GM21447 (cell line): ENCODE measurements around the gene AMER2.
"Not testable (repeated sequence)": the region's sequence is repeated elsewhere in the genome, so short reads cannot be mapped to it uniquely, and the experiment has no call there.

Experiments
- ATAC-seq: cut with Tn5 transposase; IDR thresholded peaks from one replicate; pipeline ENCODE4 v1.9.1; 2021; ENCODE audit not compliant: unreplicated experiment

AMER2 gene

GRCh38 chr13:25186187-25186586, 14.1 kb upstream of the AMER2 start:
- no peak for ATAC-seq

GRCh38 chr13:25181597-25181996, 9.5 kb upstream of the AMER2 start:
- peak; percentile 40 for ATAC-seq

GRCh38 chr13:25180775-25181537, 8.9 kb upstream of the AMER2 start:
- ATAC-seq = peak; percentile 72

DNA sequence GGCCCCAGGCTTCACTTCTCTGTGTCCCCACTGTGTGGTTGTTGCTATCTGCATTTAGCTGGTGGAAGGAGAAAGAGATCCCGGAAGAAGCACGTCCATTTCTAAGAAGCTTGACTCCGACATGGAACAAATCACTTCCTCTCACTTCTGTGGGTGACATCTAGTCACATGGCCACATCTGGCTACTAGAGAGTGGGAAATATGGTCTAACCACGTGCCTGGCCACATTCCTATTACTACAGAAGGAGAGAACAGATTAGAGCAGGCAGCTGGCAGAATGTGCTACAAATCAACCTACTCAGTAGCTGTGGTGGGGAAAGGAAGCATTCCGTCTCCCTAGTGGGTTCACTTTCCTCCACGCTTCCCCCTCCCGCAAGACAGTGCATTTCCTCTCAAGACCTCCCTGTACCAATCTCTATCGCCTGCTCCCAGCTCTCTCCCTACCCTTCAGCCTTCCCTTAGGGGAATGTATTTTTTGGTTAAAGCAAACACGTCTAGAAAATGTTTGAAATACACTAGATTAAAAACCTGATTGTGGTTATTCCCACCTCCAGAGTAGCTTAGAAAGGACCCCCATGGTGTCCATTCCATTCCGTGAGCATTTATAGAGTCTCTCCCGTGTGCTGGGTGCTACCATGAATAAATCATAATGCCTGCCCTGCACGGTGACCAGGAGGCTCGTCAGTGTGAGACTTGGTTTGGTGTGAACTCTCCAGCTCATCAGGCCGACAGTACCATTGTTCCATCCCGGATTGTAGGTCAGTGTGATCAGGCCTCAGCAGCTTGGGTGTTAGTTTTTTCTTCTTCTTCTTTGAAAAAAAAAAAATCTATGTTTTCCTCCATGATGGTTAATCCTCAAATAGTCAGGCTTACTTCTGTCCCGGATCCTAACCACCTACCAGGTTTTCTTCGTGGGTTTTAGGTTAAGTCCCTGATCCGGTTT, 8.0 kb upstream of the AMER2 start:
- ATAC-seq = no peak

DNA sequence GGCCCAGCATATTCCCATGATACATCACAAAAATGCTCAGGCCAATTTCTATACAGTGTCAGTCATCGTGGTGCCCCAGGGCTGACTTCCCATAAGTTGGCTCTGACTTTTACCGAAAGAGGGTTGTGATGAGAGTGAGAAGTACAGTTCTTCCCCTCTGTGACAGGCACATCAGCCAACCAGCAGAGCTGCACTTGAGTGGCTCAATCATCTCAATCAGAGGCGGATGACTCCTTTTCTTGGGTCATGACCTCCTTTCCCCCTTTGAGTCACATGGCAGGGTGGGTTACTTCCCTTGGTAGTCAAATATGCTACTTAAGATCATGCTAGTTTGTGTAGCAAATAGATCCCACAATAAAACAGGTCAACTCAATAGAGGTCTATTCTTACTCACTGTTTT, 6.9 kb upstream of the AMER2 start:
- no peak for ATAC-seq

- ATAC-seq = no peak
Observed at GRCh38 chr13:25178070-25178469, 6.0 kb upstream of the AMER2 start.

GRCh38 chr13:25177636-25178035, 5.5 kb upstream of the AMER2 start:
- no peak for ATAC-seq

DNA sequence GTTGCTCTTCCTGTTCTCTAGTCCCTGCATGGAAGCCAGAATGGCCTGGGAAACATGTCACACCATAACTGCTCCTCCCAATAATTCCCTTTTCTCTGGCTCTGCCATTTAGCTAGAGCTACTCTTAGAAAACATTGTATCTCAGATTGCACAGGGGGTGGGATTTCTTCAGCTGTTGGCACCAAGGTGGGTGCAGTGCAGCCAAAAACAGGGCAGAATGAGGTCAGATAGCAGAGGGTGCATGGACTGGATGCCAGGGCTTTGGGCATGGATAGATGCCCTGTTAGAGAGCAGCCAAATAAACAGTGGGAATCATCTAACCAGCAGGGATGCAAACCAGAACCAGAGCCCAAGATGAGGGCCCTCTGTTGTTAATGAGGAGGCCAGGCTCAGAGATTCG, 4.9 kb upstream of the AMER2 start:
- no peak for ATAC-seq

GRCh38 chr13:25175431-25175830, 3.3 kb upstream of the AMER2 start:
- ATAC-seq = no peak

- no peak for ATAC-seq
Observed at GRCh38 chr13:25175026-25175425, 2.9 kb upstream of the AMER2 start.

GRCh38 chr13:25174304-25174703, 2.2 kb upstream of the AMER2 start:
- ATAC-seq = no peak

GRCh38 chr13:25172303-25172630, 179 bp upstream of the AMER2 start:
- ATAC-seq = no peak

DNA sequence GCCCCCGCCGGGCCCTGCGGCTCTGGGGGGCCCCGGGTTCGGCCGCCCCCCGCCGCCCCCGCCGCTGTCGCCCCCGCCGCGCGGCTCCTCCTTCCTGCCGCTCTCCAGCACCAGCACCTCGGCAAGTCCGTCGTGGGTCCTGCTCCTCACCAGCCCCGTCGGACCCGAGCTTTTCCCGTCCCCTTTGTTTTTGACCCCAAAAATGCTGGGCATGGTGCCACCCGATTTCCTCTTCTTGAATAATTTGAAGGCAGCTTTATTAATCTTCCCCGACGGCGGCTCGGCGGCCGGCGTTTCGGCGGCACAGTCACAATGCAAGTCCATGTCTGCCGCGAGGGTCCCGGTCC, 945 bp downstream of the AMER2 start:
- no peak for ATAC-seq

GRCh38 chr13:25170554-25171111, 1.5 kb downstream of the AMER2 start:
- no peak for ATAC-seq

DNA sequence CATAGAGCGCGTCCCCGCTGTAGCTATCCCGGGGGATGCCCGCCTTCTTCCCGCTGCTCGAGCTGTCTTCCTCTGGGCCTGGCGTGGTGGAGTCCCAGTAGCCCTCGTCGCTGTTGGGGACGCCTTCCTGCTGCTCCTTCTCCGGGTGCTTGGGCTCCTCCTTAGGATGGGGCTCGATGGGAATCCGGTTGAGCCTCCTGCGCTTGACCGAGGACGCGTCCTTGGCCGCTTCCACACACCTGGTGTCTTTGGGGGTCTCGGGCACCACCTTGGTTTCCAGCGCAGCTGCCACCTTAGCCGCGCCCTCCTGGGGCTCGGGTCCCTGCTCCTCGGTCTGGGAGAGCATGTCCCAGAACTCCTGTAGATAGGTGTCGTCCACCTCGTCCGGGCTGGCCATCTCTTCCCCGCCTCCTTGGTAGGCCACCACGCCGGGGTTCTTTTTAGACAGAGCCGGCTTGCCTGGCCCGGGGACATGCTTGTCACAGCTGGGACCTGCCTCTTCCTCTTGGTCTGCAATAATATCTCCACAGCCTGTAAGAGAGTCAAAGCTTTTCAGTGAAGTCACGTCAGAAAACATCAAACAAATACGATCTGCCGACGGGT, 2.0 kb downstream of the AMER2 start:
- no peak for ATAC-seq

GRCh38 chr13:25169356-25169755, 2.7 kb downstream of the AMER2 start:
- ATAC-seq = no peak

GRCh38 chr13:25168790-25169189, 3.3 kb downstream of the AMER2 start:
- no peak for ATAC-seq

DNA sequence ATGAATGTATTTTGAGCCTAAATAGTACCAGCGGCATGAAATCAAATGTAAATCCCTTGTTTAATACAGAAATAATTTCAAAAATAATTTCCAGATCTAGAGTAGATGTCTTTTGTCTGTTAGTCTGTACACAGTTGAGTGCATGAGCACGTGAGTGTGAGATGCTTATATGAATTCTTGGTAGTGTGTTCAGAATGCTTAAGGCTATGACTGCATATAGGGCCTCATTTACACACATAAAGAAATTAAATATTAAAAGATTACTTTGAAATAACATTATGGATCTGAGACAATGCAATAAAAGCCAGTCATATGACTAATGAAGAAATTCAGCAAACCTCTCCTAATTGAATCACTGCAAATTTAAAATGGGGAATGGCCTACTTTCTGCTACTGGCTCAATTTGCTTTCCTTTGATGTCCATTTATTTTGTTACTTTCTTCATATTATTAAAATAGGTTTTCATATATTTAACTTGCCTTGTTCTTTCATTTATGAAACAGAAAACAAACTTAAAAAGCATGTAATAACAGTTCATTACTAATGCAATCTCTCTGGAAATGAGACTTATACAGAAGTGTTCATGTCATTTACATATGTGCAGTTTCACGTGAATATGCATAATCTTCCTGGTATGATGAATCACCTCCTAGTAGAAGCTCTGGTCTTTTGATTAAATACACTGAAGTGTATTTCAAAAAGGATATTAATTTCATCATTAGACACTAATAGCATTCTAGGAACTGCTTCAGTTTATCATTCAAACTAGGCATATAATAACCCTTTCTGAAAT, 4.5 kb downstream of the AMER2 start:
- no peak for ATAC-seq

- no peak for ATAC-seq
Observed at GRCh38 chr13:25166306-25166705, 5.8 kb downstream of the AMER2 start.

DNA sequence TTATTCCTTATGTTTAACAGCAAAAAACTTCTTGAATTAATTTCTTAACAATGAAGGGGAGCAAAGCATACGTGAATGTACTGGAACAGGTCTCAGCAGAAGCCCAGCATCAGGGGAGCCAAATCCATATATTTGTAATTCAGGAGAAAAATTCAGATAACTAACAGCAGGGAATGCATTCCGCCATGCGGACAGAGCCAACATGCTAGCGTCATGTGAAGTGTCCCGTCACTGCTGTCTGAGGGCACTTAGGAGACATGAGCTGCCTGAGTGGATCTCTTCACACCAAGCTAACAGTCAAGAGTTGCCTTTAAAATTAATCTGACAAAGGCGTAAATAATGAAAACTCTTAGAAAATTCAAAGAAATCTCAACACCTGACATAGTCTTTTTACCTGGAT, 6.4 kb downstream of the AMER2 start:
- no peak for ATAC-seq

DNA sequence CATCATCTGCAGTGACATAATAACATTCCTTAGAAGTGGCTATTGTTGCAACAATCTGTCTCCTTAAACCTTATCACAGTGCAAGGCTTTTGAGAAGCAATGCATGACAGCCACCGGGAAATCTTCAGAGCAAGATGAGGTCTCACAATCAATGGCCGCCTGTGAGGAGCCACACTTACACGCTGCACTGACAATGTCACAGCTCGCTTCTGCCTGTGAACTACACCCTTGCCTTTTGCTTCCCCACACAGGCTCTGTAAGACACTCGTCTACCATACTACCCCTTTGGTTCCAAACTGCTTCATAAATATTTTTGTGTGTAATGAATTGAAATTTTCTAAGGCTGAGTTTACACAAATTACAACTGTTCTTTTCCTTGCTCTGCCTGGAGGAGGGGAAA, 6.9 kb downstream of the AMER2 start:
- not testable (repeated sequence) for ATAC-seq
